GM18867 (cell line): ENCODE data around the gene INTS2.
"Not testable (repeated sequence)": the region's sequence is repeated elsewhere in the genome, so short reads cannot be mapped to it uniquely, and the experiment has no call there.

Source experiments
- ATAC-seq: cut with Tn5 transposase; IDR thresholded peaks from one replicate; pipeline ENCODE4 v1.9.1; 2021; ENCODE audit warnings: mild to moderate bottlenecking, moderate library complexity; ENCODE audit not compliant: unreplicated experiment

The INTS2 gene

GRCh38 chr17:61927208-61928100 lies at the start of gene INTS2:
INTS2 (minus strand) TSS chr17:61927982; CDS start chr17:61926644, 1,338 bp downstream.
- peak; percentile 72 for ATAC-seq

- ATAC-seq = no peak
Measured at GRCh38 chr17:61974115-61974514, 46.3 kb upstream of the INTS2 start.

- ATAC-seq = no peak
Measured at GRCh38 chr17:61972311-61972710, 44.5 kb upstream of the INTS2 start.

GRCh38 chr17:61970030-61970429 lies 42.2 kb upstream of the INTS2 start:
- ATAC-seq = no peak

GRCh38 chr17:61968757-61969156 lies 41.0 kb upstream of the INTS2 start:
- ATAC-seq = no peak

- ATAC-seq = no peak
Measured at GRCh38 chr17:61967729-61968128, 39.9 kb upstream of the INTS2 start.

- no peak for ATAC-seq
Measured at GRCh38 chr17:61966191-61966590, 38.4 kb upstream of the INTS2 start.

GRCh38 chr17:61955619-61956018 lies 27.8 kb upstream of the INTS2 start:
- ATAC-seq = no peak

- ATAC-seq = no peak
Measured at GRCh38 chr17:61947367-61948078, 19.7 kb upstream of the INTS2 start.

GRCh38 chr17:61946359-61946758 lies 18.6 kb upstream of the INTS2 start:
- ATAC-seq = no peak

GRCh38 chr17:61943117-61943516 lies 15.3 kb upstream of the INTS2 start:
- ATAC-seq = no peak

GRCh38 chr17:61942085-61942484 lies 14.3 kb upstream of the INTS2 start:
- no peak for ATAC-seq

GRCh38 chr17:61928101-61928436 lies 287 bp upstream of the INTS2 start:
- ATAC-seq = no peak

GRCh38 chr17:61926826-61927207 lies 965 bp downstream of the INTS2 start:
- ATAC-seq = no peak

GRCh38 chr17:61915162-61915561 lies 12.6 kb downstream of the INTS2 start:
- not testable (repeated sequence) for ATAC-seq

GRCh38 chr17:61908292-61909037 lies 19.3 kb downstream of the INTS2 start:
- no peak for ATAC-seq

- no peak for ATAC-seq
Measured at GRCh38 chr17:61907361-61907760, 20.4 kb downstream of the INTS2 start.

- peak; percentile 91 for ATAC-seq
Measured at GRCh38 chr17:61904094-61904710, 23.6 kb downstream of the INTS2 start.

GRCh38 chr17:61903251-61903650 lies 24.5 kb downstream of the INTS2 start:
- ATAC-seq = no peak

- no peak for ATAC-seq
Measured at GRCh38 chr17:61897548-61898180, 30.1 kb downstream of the INTS2 start.

- ATAC-seq = no peak
Measured at GRCh38 chr17:61895391-61895790, 32.4 kb downstream of the INTS2 start.
